ENCODE measurements around the gene CRHR1.

- TF ChIP-seq FOXK2 (IDR thresholded peaks at IDR 0.05) (no peak), ZBTB33 (IDR thresholded peaks at IDR 0.05) (no peak), POLR2A (IDR thresholded peaks at IDR 0.05; ENCODE audit: low read depth, low read length) (no peak), BRCA1 (IDR thresholded peaks at IDR 0.05; ENCODE audit: low read depth, low read length) (no peak), CHD2 (IDR thresholded peaks at IDR 0.05; ENCODE audit: borderline replicate concordance, low read depth, low read length) (no peak), EZH2 (IDR thresholded peaks at IDR 0.05; ENCODE audit: borderline replicate concordance, control insufficient read depth, low read depth, low read length) (no peak), YY1 (IDR thresholded peaks at IDR 0.05; ENCODE audit: low read depth, low read length) (no peak), CUX1 (IDR thresholded peaks at IDR 0.05; ENCODE audit: insufficient replicate concordance, low read depth, low read length) (no peak)
Measured at GRCh38 chr17:45734598-45734997, 49.5 kb upstream of the CRHR1 start.

Data from GM12878 (cell line).